ENCODE results near the gene CCL16. TPM values are rescaled to one million over a fixed set of nuclear protein-coding genes. Genes with fewer than 3 reads are reported as not detected.

Gene CCL16
- total and polyA plus RNA-seq, 2 of the 4 experiments (the other 2 are of a cell fraction), result not detected

- no peak for ATAC-seq (ENCODE audit: low read depth)
- 76% methylated on average over 3 of the region's 7 CpGs; no CpG with 5 or more reads in 1 of the 2 experiments for WGBS, 2 experiments (ENCODE audit: extremely low coverage in 2 of 2, insufficient read length in 1 of 2)
- Histone ChIP-seq H3K27ac (ENCODE audit: insufficient read depth, low read length) (no peak overlapping the region), H3K27me3 (ENCODE audit: control insufficient read depth, insufficient read depth, low read length) (no peaks in the 10 kb centered on the region), H3K79me1 (ENCODE audit: low read depth in 1 of 2, low read length in 2 of 2) (no peaks in the 10 kb centered on the region), H3K36me3 (ENCODE audit: control insufficient read depth, insufficient read depth, low read length) (no peaks in the 10 kb centered on the region), H2BK15ac (ENCODE audit: low read depth, low read length) (no peak overlapping the region), H4K5ac (ENCODE audit: low read depth, low read length) (no peak overlapping the region), H3K9me1 (ENCODE audit: insufficient read depth, low read length) (no peaks in the 10 kb centered on the region), H4K8ac (ENCODE audit: low read depth in 2 of 2, low read length in 2 of 2) (no peak overlapping the region), H2BK120ac (ENCODE audit: low read depth, low read length) (no peak overlapping the region), H2BK5ac (ENCODE audit: low read depth, low read length, poor library complexity, severe bottlenecking) (no peak overlapping the region), H2AK9ac (replicated peaks; ENCODE audit: low read depth, low read length, poor library complexity) (no peak overlapping the region), H3K4me1 (ENCODE audit: control insufficient read depth, insufficient read depth, low read length) (no peaks in the 10 kb centered on the region), H3K4me2 (ENCODE audit: low read depth, low read length) (no peak overlapping the region), H3K23ac (ENCODE audit: low read depth, low read length) (no peak overlapping the region), H4K91ac (ENCODE audit: insufficient read depth, low read depth, low read length) (no peak overlapping the region), H4K20me1 (ENCODE audit: insufficient read depth, low read length) (no peaks in the 10 kb centered on the region), H3K9ac (ENCODE audit: low read depth, low read length) (no peak overlapping the region), H2AK5ac (ENCODE audit: low read depth, low read length) (no peak overlapping the region), H3K4ac (ENCODE audit: low read depth, low read length) (no peak overlapping the region), H3K18ac (ENCODE audit: low read depth, low read length) (no peak overlapping the region), H3K56ac (ENCODE audit: extremely low read depth, insufficient read depth, low read length) (no peak overlapping the region), H2AFZ (replicated peaks; ENCODE audit: low read length, poor library complexity) (no peak overlapping the region), H3K9me3 (ENCODE audit: control insufficient read depth, insufficient read depth, low read length) (no peaks in the 10 kb centered on the region), H2BK20ac (ENCODE audit: low read depth, low read length) (no peak overlapping the region), H3K14ac (replicated peaks; ENCODE audit: low read depth, low read length) (no peak overlapping the region), H3K4me3 (ENCODE audit: insufficient read depth, low read depth, low read length) (no peak overlapping the region)
- ChIA-PET CTCF (interaction anchor here (0.6 to 0.7 kb wide), 2 partner anchors 78 to 1940 kb away, joined by 3 to 8 read pairs; no protein-coding TSS in a partner anchor), POLR2A (ENCODE audit: unreplicated experiment) (no interaction called here)
- intact Hi-C loops (cut with micrococcal nuclease) (no loop called here), in situ Hi-C loops (cut with MboI; ENCODE audit: low sequenced_read_pairs) (no loop called here), dilution Hi-C loops (cut with HindIII; ENCODE audit: low sequenced_read_pairs, unreplicated experiment) (no loop called here)
- TF ChIP-seq MAFK (IDR thresholded peaks at IDR 0.05; ENCODE audit: low read depth, low read length) (no peak), MAZ (IDR thresholded peaks at IDR 0.05; ENCODE audit: borderline replicate concordance, low read depth, low read length) (no peak), CHD1 (IDR thresholded peaks at IDR 0.05; ENCODE audit: low read depth, low read length) (no peak), POLR2A (IDR thresholded peaks at IDR 0.05; ENCODE audit: low read depth, low read length) (no peak)
- DNase-seq, result no peak
- BruUV-seq (replicated peaks), result no TSS peak
Measured at GRCh38 chr17:35948092-35948491, 33.2 kb downstream of the CCL16 start.
